Fibroblast of mammary gland (primary cell): Measurements from ENCODE around the gene DOCK10.

Source experiments
- DNase-seq: peaks from one replicate; pipeline ENCODE4 v3.0.0-alpha.2; 2010; ENCODE audit warnings: low read depth
- H3K4me3 ChIP-seq: 2 replicates; pipeline ENCODE4 v1.5.1; 2011; ENCODE audit warnings: low read depth, mild to moderate bottlenecking, low read length, moderate library complexity; ENCODE audit not compliant: control insufficient read depth
- CTCF ChIP-seq: conservative IDR thresholded peaks from 2 replicates; pipeline ENCODE4 v1.5.1; 2011; ENCODE audit warnings: low read depth, low read length, inconsistent platforms; ENCODE audit not compliant: control insufficient read depth, insufficient read depth

The DOCK10 gene

GRCh38 chr2:225042800-225043167 lies 516 bp upstream of the DOCK10 start:
- no peak for TF ChIP-seq CTCF

DNA sequence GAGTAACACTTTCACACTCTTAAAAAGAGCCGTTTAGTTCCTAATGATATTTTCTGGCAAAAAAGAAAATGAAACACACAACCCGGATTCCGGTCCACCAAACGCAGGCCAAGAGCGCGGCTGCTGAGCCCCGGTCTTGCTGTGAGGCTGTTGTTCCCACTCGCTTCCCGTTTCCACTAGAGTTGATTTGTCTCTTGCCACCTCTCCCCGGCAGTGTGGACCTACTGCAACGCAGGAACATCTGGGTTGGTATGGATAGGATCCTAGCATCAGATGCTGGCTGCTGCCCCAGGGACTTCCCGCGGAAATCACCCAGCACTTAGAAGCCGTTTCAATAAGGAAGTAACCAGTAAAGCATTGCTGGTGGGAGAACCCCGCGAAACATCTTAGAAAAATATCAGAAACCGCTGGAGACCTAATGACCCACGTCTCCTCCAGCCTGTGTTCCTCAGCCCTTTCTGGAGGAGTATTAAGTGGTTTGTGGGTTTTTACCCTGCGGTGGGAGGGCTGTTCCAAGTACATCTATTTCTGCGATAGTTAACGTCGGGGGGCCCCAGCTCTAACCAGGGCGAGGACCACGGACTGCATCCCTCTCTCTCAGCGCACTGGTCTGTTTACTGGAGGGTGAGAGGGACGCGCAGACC lies 939 bp downstream of the DOCK10 start:
- H3K4me3 ChIP-seq: peak overlapping the region; percentile 67
- no peak for TF ChIP-seq CTCF
- DNase-seq: peak; percentile 52

More at GRCh38 chr2:225042800-225043167, 516 bp upstream of the DOCK10 start:
- peak; percentile 16 for DNase-seq
- H3K4me3 ChIP-seq: peak overlapping the region; percentile 40

GRCh38 chr2:225040856-225041206 lies 1.4 kb downstream of the DOCK10 start:
- peak overlapping the region; percentile 67 for H3K4me3 ChIP-seq
- no peak for TF ChIP-seq CTCF
- peak; percentile 33 for DNase-seq

GRCh38 chr2:225040142-225040541 lies 2.1 kb downstream of the DOCK10 start:
- peak overlapping the region; percentile 6 for H3K4me3 ChIP-seq
- DNase-seq: peak; percentile 36
- no peak for TF ChIP-seq CTCF

DNA sequence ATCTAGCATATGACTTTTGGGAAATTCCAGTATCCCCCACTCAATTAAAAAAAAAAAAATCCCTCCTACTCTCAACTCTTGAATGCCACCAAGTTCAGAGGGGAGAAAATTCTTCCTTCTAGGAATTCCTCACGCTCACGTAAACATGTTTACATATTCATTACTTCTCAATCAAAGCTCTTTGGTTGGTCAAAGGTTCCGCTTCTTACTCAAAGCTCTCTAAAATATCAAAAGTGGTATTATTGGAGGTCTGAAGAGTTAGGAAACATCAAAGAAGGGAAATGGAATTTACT lies 4.1 kb downstream of the DOCK10 start:
- H3K4me3 ChIP-seq: no peak overlapping the region
- no peak for DNase-seq
- no peak for TF ChIP-seq CTCF

- H3K4me3 ChIP-seq: no peak overlapping the region
- DNase-seq: peak; percentile 72
- no peak for TF ChIP-seq CTCF
These were observed 4.6 kb downstream of the DOCK10 start for GRCh38 chr2:225037415-225038230.
